Psoas muscle (tissue), 8 donors: Measurements from ENCODE around the gene TEX13C. TPM values are rescaled to one million over a fixed set of nuclear protein-coding genes. Genes with fewer than 3 reads are reported as not detected.
"Not testable (repeated sequence)": the region's sequence is repeated elsewhere in the genome, so short reads cannot be mapped to it uniquely, and the experiment has no call there.

Experiments
- ATAC-seq, 4 donors: fragments of 200-7000 bp; cut with Tn5 transposase; one replicate each; pipeline ENCODE4 v1.9.1; 2020; ENCODE audit warnings: moderate library complexity in 3 of 4, mild to moderate bottlenecking in 2 of 4
- DNase-seq, 2 donors: peaks; one replicate each; pipeline ENCODE4 v3.0.0-alpha.2; 2020
- H3K27ac ChIP-seq: fragments of 200-600 bp; one replicate; pipeline ENCODE4 v1.8.0; 2022
- H3K27me3 ChIP-seq, 3 donors: fragments of 200-600 bp in 1 of 3; one replicate each; pipeline versions ENCODE4 v1.6.1 to v1.8.0; 2013 to 2022; ENCODE audit warnings: low read length in 2 of 3, mild to moderate bottlenecking in 2 of 3, moderate library complexity in 1 of 3; ENCODE audit not compliant: insufficient read depth in 3 of 3
- H3K36me3 ChIP-seq, 2 donors: fragments of 200-600 bp in 1 of 2; one replicate each; pipeline versions ENCODE4 v1.6.1 to v1.8.0; 2013 to 2022; ENCODE audit warnings: low read depth in 1 of 2, mild to moderate bottlenecking in 1 of 2, moderate library complexity in 1 of 2; ENCODE audit not compliant: insufficient read depth in 1 of 2
- H3K4me1 ChIP-seq: fragments of 200-600 bp; one replicate; pipeline ENCODE4 v1.8.0; 2022
- H3K4me3 ChIP-seq: fragments of 200-600 bp; one replicate; pipeline ENCODE4 v1.8.0; 2022; ENCODE audit warnings: mild to moderate bottlenecking
- H3K9me3 ChIP-seq: fragments of 200-600 bp; one replicate; pipeline ENCODE4 v1.8.0; 2022
- WGBS, 3 donors: extraction: QIAGEN DNeasy Blood & Tissue Kit; methylation state at CpG; one replicate each; pipeline versions ENCODE4 v1.1.6 to v1.1.7; 2013; 5-methylcytosine and 5-hydroxymethylcytosine counted together
- intact Hi-C, 2 donors: fragments of 100-400 bp; cut with DNase I; formaldehyde crosslinking; loops; one replicate each; pipeline versions ENCODE4 v1.11.0 to v1.14.2; 2022
- polyA plus RNA-seq, 3 donors: library from polyadenylated mRNA; stranded (reverse); fragments of 200-250 nt; gene quantifications; one replicate each; pipeline ENCODE4 v1.2.3, GENCODE V29; 2013
- total RNA-seq, 4 donors: library from RNA; stranded (reverse); fragmentation: NEBNext Ultra II Directional in 2 of 4; extraction: Animal tissue kit (Norgen Biotek cat#: 25700) in 2 of 4; gene quantifications; one replicate each; pipeline versions ENCODE4 v1.2.1 to v1.2.4, GENCODE V29; 2021 to 2023
- TF ChIP-seq, protein P1 (sequence below): fragments of 200-600 bp; IDR thresholded peaks from one replicate; pipeline ENCODE4 v1.8.0; 2022; ENCODE audit warnings: antibody characterized with exemption
- donor health status: healthy with polysubstance abuse.
- donor health status: DM: no; HTN: no; CAD: no; lungs with moderate emphysema.
- donor health status: Bipolar disorder and iron deficiency.
- donor health status: healthy.
- donor health status: DM: yes; HTN: yes; CAD: no.
- donor health status: DM: no; HTN: no; CAD: no.
- donor health status: DM: no; HTN: no; CAD: no.
- donor health status: DM: yes; HTN: yes; CAD: no.

Gene TEX13C
- total and polyA plus RNA-seq, 7 donors: not detected

DNA sequence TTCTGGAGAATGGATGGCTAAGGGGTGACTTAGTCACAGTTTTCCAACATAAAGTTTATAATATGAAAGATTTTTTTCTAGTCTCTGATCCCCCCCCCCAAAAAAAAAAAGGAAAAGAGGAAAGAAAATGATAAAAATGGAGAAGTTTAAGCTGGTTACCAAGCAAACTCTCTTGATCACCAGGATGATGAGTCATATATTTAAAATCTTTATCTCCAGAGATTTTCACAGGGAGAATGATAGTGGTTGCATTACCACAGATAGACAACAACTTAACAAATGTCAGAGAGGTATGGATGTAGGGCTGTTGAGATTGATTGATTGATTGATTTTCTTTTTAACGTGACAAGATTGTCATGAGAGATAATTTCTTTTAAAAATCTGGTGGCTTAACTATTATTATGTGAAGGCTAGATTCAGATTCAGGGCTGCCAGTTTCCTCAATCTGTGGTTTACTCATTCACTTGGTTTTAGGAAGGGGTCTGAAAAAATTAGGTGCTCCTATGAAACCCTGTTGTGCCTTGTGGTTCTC lies 13.3 kb upstream of the TEX13C start:
- Histone ChIP-seq H3K36me3 (no peaks in the 10 kb centered on the region), H3K27me3 (no peaks in the 10 kb centered on the region), H3K27ac (no peak overlapping the region), H3K4me1 (no peaks in the 10 kb centered on the region), H3K4me3 (no peak overlapping the region), H3K9me3 (no peaks in the 10 kb centered on the region)
- 53 to 82% (median 76%) methylated on average over 1 of the region's 1 CpG for WGBS, 3 donors
- ATAC-seq (no peak), DNase-seq (no peak)
- intact Hi-C loops: no loop called here
- TF ChIP-seq, protein P1, sequence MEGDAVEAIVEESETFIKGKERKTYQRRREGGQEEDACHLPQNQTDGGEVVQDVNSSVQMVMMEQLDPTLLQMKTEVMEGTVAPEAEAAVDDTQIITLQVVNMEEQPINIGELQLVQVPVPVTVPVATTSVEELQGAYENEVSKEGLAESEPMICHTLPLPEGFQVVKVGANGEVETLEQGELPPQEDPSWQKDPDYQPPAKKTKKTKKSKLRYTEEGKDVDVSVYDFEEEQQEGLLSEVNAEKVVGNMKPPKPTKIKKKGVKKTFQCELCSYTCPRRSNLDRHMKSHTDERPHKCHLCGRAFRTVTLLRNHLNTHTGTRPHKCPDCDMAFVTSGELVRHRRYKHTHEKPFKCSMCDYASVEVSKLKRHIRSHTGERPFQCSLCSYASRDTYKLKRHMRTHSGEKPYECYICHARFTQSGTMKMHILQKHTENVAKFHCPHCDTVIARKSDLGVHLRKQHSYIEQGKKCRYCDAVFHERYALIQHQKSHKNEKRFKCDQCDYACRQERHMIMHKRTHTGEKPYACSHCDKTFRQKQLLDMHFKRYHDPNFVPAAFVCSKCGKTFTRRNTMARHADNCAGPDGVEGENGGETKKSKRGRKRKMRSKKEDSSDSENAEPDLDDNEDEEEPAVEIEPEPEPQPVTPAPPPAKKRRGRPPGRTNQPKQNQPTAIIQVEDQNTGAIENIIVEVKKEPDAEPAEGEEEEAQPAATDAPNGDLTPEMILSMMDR: no peak

DNA sequence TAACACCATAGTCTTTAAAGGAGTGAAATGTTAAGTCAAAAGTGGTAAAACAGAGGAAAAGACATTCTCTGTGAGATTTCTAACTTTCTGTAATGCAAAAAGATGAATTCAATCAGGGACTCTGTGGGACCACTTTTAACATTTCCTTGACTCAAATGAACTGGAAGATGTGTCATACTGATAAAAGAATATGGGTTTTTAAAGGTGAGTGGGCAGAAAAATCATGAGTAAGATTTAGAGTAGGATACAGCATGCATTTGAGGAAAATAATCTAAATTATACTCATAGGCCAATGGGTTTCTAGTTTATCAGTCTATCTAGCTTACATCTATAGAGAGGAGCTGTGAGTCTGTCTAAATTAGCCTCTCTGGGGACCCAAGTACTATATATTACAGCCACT lies 11.0 kb upstream of the TEX13C start:
- no peak overlapping the region for H3K27ac ChIP-seq
- intact Hi-C loops: no loop called here
- DNase-seq (no peak), ATAC-seq (no peak)
- H3K4me1 ChIP-seq: no peaks in the 10 kb centered on the region
- TF ChIP-seq, protein P1: no peak
- no peak overlapping the region for H3K4me3 ChIP-seq
- no peaks in the 10 kb centered on the region for H3K27me3 ChIP-seq
- no peaks in the 10 kb centered on the region for H3K9me3 ChIP-seq
- H3K36me3 ChIP-seq: no peaks in the 10 kb centered on the region

DNA sequence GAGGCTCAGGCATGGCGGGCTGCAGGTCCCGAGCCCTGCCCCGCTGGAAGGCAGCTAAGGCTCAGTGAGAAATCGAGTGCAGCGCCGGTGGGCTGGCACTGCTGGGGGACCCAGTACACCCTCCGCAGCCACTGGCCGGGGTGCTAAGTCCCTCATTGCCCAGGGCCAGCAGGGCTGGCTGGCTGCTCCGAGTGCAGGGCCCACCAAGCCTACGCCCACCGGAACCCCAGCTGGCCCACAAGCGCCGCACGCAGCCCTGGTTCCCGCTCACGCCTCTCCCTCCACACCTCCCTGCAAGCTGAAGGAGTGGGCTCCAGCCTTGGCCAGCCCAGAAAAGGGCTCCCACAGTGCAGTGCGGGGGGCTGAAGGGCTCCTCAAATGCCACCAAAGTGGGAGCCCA lies 505 bp upstream of the TEX13C start:
- not testable (repeated sequence) for ATAC-seq
- 91 to 97% (median 93%) methylated on average over 7 to 17 of the region's 17 CpGs for WGBS, 3 donors

DNA sequence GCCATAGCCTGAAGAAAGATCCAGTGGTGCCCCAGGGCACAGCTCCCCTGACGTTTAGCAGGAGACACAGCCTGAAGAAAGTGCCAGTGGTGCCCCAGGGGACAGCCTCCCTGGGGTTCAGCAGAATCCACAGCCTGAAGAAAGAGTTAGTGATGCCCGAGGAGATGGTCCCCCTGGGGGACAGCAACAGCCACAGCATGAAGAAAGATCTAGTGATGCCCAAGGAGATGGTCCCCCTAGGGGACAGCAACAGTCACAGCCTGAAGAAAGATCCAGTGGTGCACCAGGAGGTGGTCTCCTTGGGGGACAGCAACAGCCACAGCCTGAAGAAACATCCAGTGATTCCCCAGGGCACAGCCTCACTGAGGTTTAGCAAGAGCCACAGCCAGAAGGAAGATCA lies 2.8 kb downstream of the TEX13C start:
- no peaks in the 10 kb centered on the region for H3K27me3 ChIP-seq
- no peaks in the 10 kb centered on the region for H3K4me1 ChIP-seq
- no peak overlapping the region for H3K27ac ChIP-seq
- no peaks in the 10 kb centered on the region for H3K9me3 ChIP-seq
- TF ChIP-seq, protein P1: no peak
- intact Hi-C loops: no loop called here
- DNase-seq (no peak), ATAC-seq (no peak)
- no peaks in the 10 kb centered on the region for H3K36me3 ChIP-seq
- WGBS, 3 donors: 39 to 100% (median 45%) methylated on average over 1 to 2 of the region's 2 CpGs
- H3K4me3 ChIP-seq: no peak overlapping the region

More for the DNA sequence above, 505 bp upstream of the TEX13C start:
- H3K4me3 ChIP-seq, H3K4me1 ChIP-seq, H3K36me3 ChIP-seq, intact Hi-C loops, H3K27me3 ChIP-seq, H3K9me3 ChIP-seq, DNase-seq, H3K27ac ChIP-seq: not testable (repeated sequence)

DNA sequence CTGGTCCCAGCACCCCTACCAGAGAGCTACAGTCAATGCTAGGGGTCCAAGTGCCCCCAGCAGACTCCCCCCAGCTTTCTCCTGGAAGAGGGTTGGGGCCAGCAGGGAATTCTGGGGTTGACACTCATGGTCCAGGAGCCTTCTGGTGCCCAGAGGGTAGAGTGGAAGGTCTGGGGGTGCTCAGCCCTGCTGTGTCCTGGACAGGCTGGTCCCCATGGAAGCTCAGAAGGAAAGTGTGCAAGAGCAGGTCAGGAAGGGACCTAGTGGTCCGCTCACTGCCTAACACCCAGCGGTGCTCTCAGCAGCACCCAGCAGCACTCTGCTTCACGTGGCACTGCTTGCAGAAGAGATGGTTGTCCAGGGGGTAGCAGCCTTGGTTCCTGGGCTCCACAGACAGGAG lies 6.9 kb downstream of the TEX13C start:
- ATAC-seq (no peak), DNase-seq (no peak)
- 79 to 87% (median 84%) methylated on average over 3 of the region's 3 CpGs for WGBS, 3 donors
- no peaks in the 10 kb centered on the region for H3K9me3 ChIP-seq
- H3K27ac ChIP-seq: no peak overlapping the region
- TF ChIP-seq, protein P1: no peak
- no peaks in the 10 kb centered on the region for H3K27me3 ChIP-seq
- no peaks in the 10 kb centered on the region for H3K4me1 ChIP-seq
- intact Hi-C loops: loop anchor here in 1 of 2 donors (5.0 kb wide), 1 partner anchor 194 kb away; no protein-coding TSS in a partner anchor
- no peak overlapping the region for H3K4me3 ChIP-seq
- H3K36me3 ChIP-seq: no peaks in the 10 kb centered on the region
